WI38 (cell line): ENCODE data around the gene TRMT5.

Source experiments
- H3K4me3 ChIP-seq: 2 replicates; pipeline ENCODE4 v1.5.1; 2011; ENCODE audit warnings: low read depth, mild to moderate bottlenecking, control low read depth, low read length
- CTCF ChIP-seq: IDR thresholded peaks from 2 replicates; pipeline ENCODE4 v1.5.1; 2012; ENCODE audit warnings: low read depth, mild to moderate bottlenecking, control low read depth, low read length

Gene TRMT5

GRCh38 chr14:60965402-60965801 lies 15.5 kb downstream of the TRMT5 start:
- no peak for TF ChIP-seq CTCF
- H3K4me3 ChIP-seq, result no peak overlapping the region

GRCh38 chr14:60964904-60965303 lies 16.0 kb downstream of the TRMT5 start:
- TF ChIP-seq CTCF, result no peak
- no peak overlapping the region for H3K4me3 ChIP-seq

GRCh38 chr14:60963761-60964160 lies 17.1 kb downstream of the TRMT5 start:
- no peak overlapping the region for H3K4me3 ChIP-seq
- no peak for TF ChIP-seq CTCF

GRCh38 chr14:60958146-60958545 lies 22.7 kb downstream of the TRMT5 start:
- H3K4me3 ChIP-seq, result no peak overlapping the region
- no peak for TF ChIP-seq CTCF

GRCh38 chr14:60956632-60957031 lies 24.2 kb downstream of the TRMT5 start:
- H3K4me3 ChIP-seq, result no peak overlapping the region
- TF ChIP-seq CTCF, result no peak

- H3K4me3 ChIP-seq, result no peak overlapping the region
- no peak for TF ChIP-seq CTCF
Measured at GRCh38 chr14:60956202-60956601, 24.7 kb downstream of the TRMT5 start.

- no peak overlapping the region for H3K4me3 ChIP-seq
- TF ChIP-seq CTCF, result no peak
Measured at GRCh38 chr14:60951776-60952435, 29.0 kb downstream of the TRMT5 start.
